ENCODE data around the gene KHK.

Gene KHK

GRCh38 chr2:27137322-27137935 lies 50.9 kb downstream of the KHK start:
- no CpG with 5 or more reads among the region's 21 CpGs for WGBS (ENCODE audit: extremely low coverage, insufficient coverage, insufficient read length)
- Histone ChIP-seq H4K12ac (ENCODE audit: low read depth, low read length) (no peak overlapping the region), H2BK5ac (ENCODE audit: low read depth, low read length, poor library complexity) (no peak overlapping the region), H3K27ac (ENCODE audit: low read depth, low read length) (no peak overlapping the region), H3K4me2 (ENCODE audit: low read length) (no peak overlapping the region), H3K36me3 (ENCODE audit: control insufficient read depth in 1 of 2, insufficient read depth in 2 of 2, low read length in 2 of 2) (peaks cover 7 to 10% of the 10 kb centered on the region in 2 experiments), H3K18ac (ENCODE audit: low read length) (no peak overlapping the region), H3K27me3 (ENCODE audit: insufficient read depth, low read length) (no peaks in the 10 kb centered on the region), H3K4ac (ENCODE audit: low read depth, low read length) (no peak overlapping the region), H3K9me3 (ENCODE audit: insufficient read depth, low read depth, low read length) (no peaks in the 10 kb centered on the region), H3K9ac (ENCODE audit: low read length) (no peak overlapping the region), H2BK12ac (ENCODE audit: low read length) (no peak overlapping the region), H3K4me1 (ENCODE audit: control insufficient read depth in 1 of 2, insufficient read depth in 2 of 2, low read length in 2 of 2) (peaks cover 7 to 8% of the 10 kb centered on the region in 2 experiments), H3K79me1 (ENCODE audit: low read length) (peaks cover 6% of the 10 kb centered on the region), H3K23ac (ENCODE audit: low read length) (no peak overlapping the region), H2BK120ac (ENCODE audit: insufficient read depth, low read length, poor library complexity) (no peak overlapping the region), H2AFZ (ENCODE audit: insufficient read depth, low read length, poor library complexity) (no peak overlapping the region), H3K79me2 (ENCODE audit: control insufficient read depth, insufficient read depth, low read length, poor library complexity) (peaks cover 10% of the 10 kb centered on the region), H2AK5ac (ENCODE audit: low read length) (no peak overlapping the region), H3K14ac (ENCODE audit: low read length) (no peak overlapping the region), H4K8ac (ENCODE audit: low read depth, low read length) (no peak overlapping the region), H3K4me3 (ENCODE audit: low read depth, low read length) (no peak overlapping the region), H4K91ac (ENCODE audit: low read depth, low read length) (no peak overlapping the region)
- no peak for DNase-seq

- Histone ChIP-seq H3K4me1 (ENCODE audit: control insufficient read depth in 1 of 2, insufficient read depth in 2 of 2, low read length in 2 of 2) (peaks cover 5 to 8% of the 10 kb centered on the region in 2 experiments), H2BK5ac (ENCODE audit: low read depth, low read length, poor library complexity) (no peak overlapping the region), H3K36me3 (ENCODE audit: control insufficient read depth in 1 of 2, insufficient read depth in 2 of 2, low read length in 2 of 2) (peaks cover under 1 to 3% of the 10 kb centered on the region in 2 experiments), H3K4me2 (ENCODE audit: low read length) (no peak overlapping the region), H3K14ac (ENCODE audit: low read length) (no peak overlapping the region), H3K4me3 (ENCODE audit: low read depth, low read length) (no peak overlapping the region), H3K23ac (ENCODE audit: low read length) (no peak overlapping the region), H2AFZ (ENCODE audit: insufficient read depth, low read length, poor library complexity) (no peak overlapping the region), H2BK120ac (ENCODE audit: insufficient read depth, low read length, poor library complexity) (no peak overlapping the region), H3K18ac (ENCODE audit: low read length) (no peak overlapping the region), H3K9me3 (ENCODE audit: insufficient read depth, low read depth, low read length) (no peaks in the 10 kb centered on the region), H3K79me2 (ENCODE audit: control insufficient read depth, insufficient read depth, low read length, poor library complexity) (peaks cover 10% of the 10 kb centered on the region), H3K9ac (ENCODE audit: low read length) (no peak overlapping the region), H2AK5ac (ENCODE audit: low read length) (no peak overlapping the region), H3K79me1 (ENCODE audit: low read length) (peaks cover 6% of the 10 kb centered on the region), H4K12ac (ENCODE audit: low read depth, low read length) (no peak overlapping the region), H4K91ac (ENCODE audit: low read depth, low read length) (no peak overlapping the region), H3K27me3 (ENCODE audit: insufficient read depth, low read length) (no peaks in the 10 kb centered on the region), H3K4ac (ENCODE audit: low read depth, low read length) (no peak overlapping the region), H2BK12ac (ENCODE audit: low read length) (no peak overlapping the region), H4K8ac (ENCODE audit: low read depth, low read length) (no peak overlapping the region), H3K27ac (ENCODE audit: low read depth, low read length) (no peak overlapping the region)
- WGBS (ENCODE audit: extremely low coverage, insufficient coverage, insufficient read length) = no CpG with 5 or more reads among the region's 7 CpGs
- DNase-seq = no peak
Measured at GRCh38 chr2:27138111-27138510, 51.5 kb downstream of the KHK start.

- no peak within 1 kb of the TSS for H3K9ac ChIP-seq (ENCODE audit: low read length)
- no peak within 1 kb of the TSS for H3K4ac ChIP-seq (ENCODE audit: low read depth, low read length)
- H4K91ac ChIP-seq (ENCODE audit: low read depth, low read length) = no peak within 1 kb of the TSS
- WGBS (ENCODE audit: extremely low coverage, insufficient coverage, insufficient read length) = no CpG with 5 or more reads among the region's 4 CpGs
- H2BK120ac ChIP-seq (ENCODE audit: insufficient read depth, low read length, poor library complexity) = no peak within 1 kb of the TSS
- no peak within 1 kb of the TSS for H3K23ac ChIP-seq (ENCODE audit: low read length)
- peaks cover 1% of the 10 kb centered on the region for H3K79me1 ChIP-seq (ENCODE audit: low read length)
- H3K4me2 ChIP-seq (ENCODE audit: low read length) = no peak within 1 kb of the TSS
- no peak within 1 kb of the TSS for H4K12ac ChIP-seq (ENCODE audit: low read depth, low read length)
- no peaks in the 10 kb centered on the region for H3K27me3 ChIP-seq (ENCODE audit: insufficient read depth, low read length)
- H3K4me1 ChIP-seq (ENCODE audit: control insufficient read depth in 1 of 2, insufficient read depth in 2 of 2, low read length in 2 of 2) = peaks cover 0 to 5% of the 10 kb centered on the region in 2 experiments
- H2BK12ac ChIP-seq (ENCODE audit: low read length) = no peak within 1 kb of the TSS
- no peaks in the 10 kb centered on the region for H3K36me3 ChIP-seq (ENCODE audit: control insufficient read depth in 1 of 2, insufficient read depth in 2 of 2, low read length in 2 of 2)
- H3K27ac ChIP-seq (ENCODE audit: low read depth, low read length) = no peak within 1 kb of the TSS
- no peak within 1 kb of the TSS for H2AFZ ChIP-seq (ENCODE audit: insufficient read depth, low read length, poor library complexity)
- no peaks in the 10 kb centered on the region for H3K9me3 ChIP-seq (ENCODE audit: insufficient read depth, low read depth, low read length)
- peaks cover 2% of the 10 kb centered on the region for H3K79me2 ChIP-seq (ENCODE audit: control insufficient read depth, insufficient read depth, low read length, poor library complexity)
- H2BK5ac ChIP-seq (ENCODE audit: low read depth, low read length, poor library complexity) = no peak within 1 kb of the TSS
- no peak within 1 kb of the TSS for H3K4me3 ChIP-seq (ENCODE audit: low read depth, low read length)
- no peak within 1 kb of the TSS for H2AK5ac ChIP-seq (ENCODE audit: low read length)
- no peak for DNase-seq
- H3K14ac ChIP-seq (ENCODE audit: low read length) = no peak within 1 kb of the TSS
- H4K8ac ChIP-seq (ENCODE audit: low read depth, low read length) = no peak within 1 kb of the TSS
- H3K18ac ChIP-seq (ENCODE audit: low read length) = no peak within 1 kb of the TSS
Measured at GRCh38 chr2:27139310-27139709, 52.7 kb downstream of the KHK start, which contains the start of gene PRR30. PRR30 (minus strand) TSS chr2:27139410; CDS start chr2:27138329, 1,081 bp downstream.

GRCh38 chr2:27143285-27143684 lies 56.7 kb downstream of the KHK start:
- no peak overlapping the region for H3K18ac ChIP-seq (ENCODE audit: low read length)
- no peak overlapping the region for H2BK120ac ChIP-seq (ENCODE audit: insufficient read depth, low read length, poor library complexity)
- no peak overlapping the region for H3K4me3 ChIP-seq (ENCODE audit: low read depth, low read length)
- H3K79me2 ChIP-seq (ENCODE audit: control insufficient read depth, insufficient read depth, low read length, poor library complexity) = no peaks in the 10 kb centered on the region
- H2AK5ac ChIP-seq (ENCODE audit: low read length) = no peak overlapping the region
- no peaks in the 10 kb centered on the region for H3K4me1 ChIP-seq (ENCODE audit: control insufficient read depth in 1 of 2, insufficient read depth in 2 of 2, low read length in 2 of 2)
- no peak overlapping the region for H3K9ac ChIP-seq (ENCODE audit: low read length)
- H4K8ac ChIP-seq (ENCODE audit: low read depth, low read length) = no peak overlapping the region
- H3K27me3 ChIP-seq (ENCODE audit: insufficient read depth, low read length) = no peaks in the 10 kb centered on the region
- H2BK5ac ChIP-seq (ENCODE audit: low read depth, low read length, poor library complexity) = no peak overlapping the region
- H3K23ac ChIP-seq (ENCODE audit: low read length) = no peak overlapping the region
- no peak overlapping the region for H2BK12ac ChIP-seq (ENCODE audit: low read length)
- no peak overlapping the region for H4K91ac ChIP-seq (ENCODE audit: low read depth, low read length)
- no peaks in the 10 kb centered on the region for H3K9me3 ChIP-seq (ENCODE audit: insufficient read depth, low read depth, low read length)
- H3K27ac ChIP-seq (ENCODE audit: low read depth, low read length) = no peak overlapping the region
- no peak overlapping the region for H3K4me2 ChIP-seq (ENCODE audit: low read length)
- H3K79me1 ChIP-seq (ENCODE audit: low read length) = no peaks in the 10 kb centered on the region
- peak in 1 of 2 donors; percentile 11 for DNase-seq
- H3K36me3 ChIP-seq (ENCODE audit: control insufficient read depth in 1 of 2, insufficient read depth in 2 of 2, low read length in 2 of 2) = no peaks in the 10 kb centered on the region
- no peak overlapping the region for H4K12ac ChIP-seq (ENCODE audit: low read depth, low read length)
- no peak overlapping the region for H3K14ac ChIP-seq (ENCODE audit: low read length)
- no peak overlapping the region for H2AFZ ChIP-seq (ENCODE audit: insufficient read depth, low read length, poor library complexity)
- WGBS (ENCODE audit: extremely low coverage, insufficient coverage, insufficient read length) = no CpG with 5 or more reads among the region's 1 CpG
- no peak overlapping the region for H3K4ac ChIP-seq (ENCODE audit: low read depth, low read length)

All from trophoblast cell (in vitro differentiated cells and primary cell).